Activated naive CD4-positive, alpha-beta T cell treated with anti-CD3 and anti-CD28 coated beads, Interleukin-2, amount 50 U/mL, for 72 hours (primary cell): ENCODE measurements around the gene GLRX2. TPM values are rescaled to one million over a fixed set of nuclear protein-coding genes. Genes with fewer than 3 reads are reported as not detected.
"Not testable (repeated sequence)": the region's sequence is repeated elsewhere in the genome, so short reads cannot be mapped to it uniquely, and the experiment has no call there.

Source experiments
- ATAC-seq, 2 donors: fragments of 150-1000 bp; cut with Tn5 transposase; 2 replicates each; pipeline ENCODE4 v1.10.0; 2021; ENCODE audit warnings: mild to moderate bottlenecking in 2 of 2, moderate library complexity in 2 of 2
- DNase-seq, 2 donors: peaks; one replicate each; pipeline ENCODE4 v3.0.0; 2021 to 2022; ENCODE audit warnings: low spot score in 2 of 2
- H3K27ac Mint-ChIP-seq, 2 donors: one replicate each; pipeline ENCODE4 v1.8.0; 2022; ENCODE audit warnings: mild to moderate bottlenecking in 2 of 2, mixed read lengths in 2 of 2
- H3K36me3 Mint-ChIP-seq, 2 donors: one replicate each; pipeline ENCODE4 v1.8.0; 2022; ENCODE audit warnings: mixed read lengths in 2 of 2
- H3K9me3 Mint-ChIP-seq, 2 donors: one replicate each; pipeline ENCODE4 v1.8.0; 2022; ENCODE audit warnings: mixed read lengths in 2 of 2
- total RNA-seq, 2 donors: library from RNA; stranded (reverse); gene quantifications; one replicate each; pipeline ENCODE4 v1.2.3, GENCODE V29; 2022

The GLRX2 gene
- total RNA-seq, result 10 to 100 TPM; 18.6 to 32.2 TPM

DNA sequence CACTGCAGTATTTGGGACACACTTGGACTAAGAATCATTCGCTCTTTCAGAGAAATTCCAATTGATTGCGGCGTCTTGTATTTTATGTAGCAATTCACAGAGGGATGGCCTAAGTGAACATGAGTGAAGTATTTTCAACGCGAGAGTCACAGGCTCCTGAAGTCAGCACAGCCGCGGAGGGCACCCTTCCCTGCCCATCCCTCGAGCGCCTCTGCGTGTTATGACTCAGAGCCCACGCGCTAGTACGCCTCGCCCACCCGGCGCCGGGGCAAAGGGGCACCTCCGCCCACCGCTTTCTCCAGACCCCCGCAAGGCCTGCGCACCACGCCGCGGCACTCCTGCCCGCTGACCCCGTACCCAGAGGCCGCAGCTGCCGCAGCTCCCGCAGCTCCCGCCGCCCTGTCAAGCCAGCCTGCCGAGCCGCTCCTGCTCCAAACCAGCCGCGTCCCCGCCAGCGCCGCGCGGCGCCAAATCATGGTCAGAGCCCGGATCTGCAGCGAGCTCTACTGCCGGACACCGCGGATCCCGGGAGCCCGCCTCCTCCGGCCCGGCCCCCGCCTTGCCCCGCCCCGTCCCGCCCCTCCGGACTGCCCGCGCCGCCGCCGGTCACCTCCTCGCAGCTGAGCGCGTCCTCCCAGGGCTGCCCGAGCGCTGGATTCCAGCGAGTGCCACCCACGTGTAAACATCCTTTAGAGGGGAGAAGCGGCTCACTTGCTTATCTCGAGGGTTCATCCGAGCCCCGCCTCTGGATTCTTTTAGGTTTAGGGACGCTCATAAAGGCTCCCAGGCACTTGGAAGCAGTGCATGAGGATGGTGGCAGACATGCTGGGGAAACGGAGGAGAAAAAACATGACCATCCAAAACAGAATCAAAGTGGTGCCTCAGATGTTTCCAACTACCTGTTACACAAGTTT is at the start of gene GLRX2:
Gene GLRX2, minus strand, starts transcription at position 508 of the 914 bp plus-strand sequence. Its CDS starts 32 bp downstream, at position 476.
- Mint-ChIP-seq H3K9me3 (no peaks in the 10 kb centered on the region), H3K27ac (peak within 1 kb of the TSS in 1 of 2 donors; percentile 81), H3K36me3 (no peaks in the 10 kb centered on the region)
- DNase-seq (peak; percentile 44 to 73), ATAC-seq (peak; percentile 88)

GRCh38 chr1:193144999-193145398 is 39.8 kb upstream of the GLRX2 start:
- H3K27ac Mint-ChIP-seq, result no peak overlapping the region
- peaks cover 0 to 2% of the 10 kb centered on the region in 2 donors for H3K36me3 Mint-ChIP-seq
- no peak for ATAC-seq
- no peak for DNase-seq
- H3K9me3 Mint-ChIP-seq, result no peaks in the 10 kb centered on the region

- H3K36me3 Mint-ChIP-seq, result peaks cover 5 to 8% of the 10 kb centered on the region in 2 donors
- no peak overlapping the region for H3K27ac Mint-ChIP-seq
These were observed 39.2 kb upstream of the GLRX2 start for GRCh38 chr1:193144361-193144938.

GRCh38 chr1:193143285-193143684 is 38.1 kb upstream of the GLRX2 start:
- peaks cover 8 to 12% of the 10 kb centered on the region in 2 donors for H3K36me3 Mint-ChIP-seq
- H3K27ac Mint-ChIP-seq, result no peak overlapping the region
- H3K9me3 Mint-ChIP-seq, result no peaks in the 10 kb centered on the region

More at GRCh38 chr1:193144361-193144938, 39.2 kb upstream of the GLRX2 start:
- ATAC-seq (no peak), DNase-seq (no peak)
- H3K9me3 Mint-ChIP-seq, result no peaks in the 10 kb centered on the region

GRCh38 chr1:193142409-193142808 is 37.2 kb upstream of the GLRX2 start:
- Mint-ChIP-seq H3K9me3 (no peaks in the 10 kb centered on the region), H3K36me3 (peaks cover 8 to 12% of the 10 kb centered on the region in 2 donors), H3K27ac (no peak overlapping the region)
- ATAC-seq (no peak), DNase-seq (no peak)

More at GRCh38 chr1:193143285-193143684, 38.1 kb upstream of the GLRX2 start:
- DNase-seq (no peak), ATAC-seq (no peak)

DNA sequence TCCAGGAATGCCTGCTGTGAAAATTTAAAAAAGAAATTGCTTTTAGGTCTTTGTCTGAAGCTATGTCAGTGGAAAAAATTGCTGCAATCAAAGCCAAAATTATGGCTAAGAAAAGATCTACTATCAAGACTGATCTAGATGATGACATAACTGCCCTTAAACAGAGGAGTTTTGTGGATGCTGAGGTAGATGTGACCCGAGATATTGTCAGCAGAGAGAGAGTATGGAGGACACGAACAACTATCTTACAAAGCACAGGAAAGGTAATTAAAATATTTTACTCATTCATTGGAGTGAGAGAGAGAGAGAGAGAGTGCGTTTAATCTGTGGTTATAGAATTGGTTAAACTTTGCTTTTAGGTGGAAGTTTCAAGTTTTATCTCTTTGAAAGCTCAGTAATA is 36.6 kb upstream of the GLRX2 start:
- peaks cover 8 to 12% of the 10 kb centered on the region in 2 donors for H3K36me3 Mint-ChIP-seq
- ATAC-seq (peak; percentile 37 to 59), DNase-seq (no peak)
- H3K27ac Mint-ChIP-seq, result no peak overlapping the region
- H3K9me3 Mint-ChIP-seq, result no peaks in the 10 kb centered on the region

DNA sequence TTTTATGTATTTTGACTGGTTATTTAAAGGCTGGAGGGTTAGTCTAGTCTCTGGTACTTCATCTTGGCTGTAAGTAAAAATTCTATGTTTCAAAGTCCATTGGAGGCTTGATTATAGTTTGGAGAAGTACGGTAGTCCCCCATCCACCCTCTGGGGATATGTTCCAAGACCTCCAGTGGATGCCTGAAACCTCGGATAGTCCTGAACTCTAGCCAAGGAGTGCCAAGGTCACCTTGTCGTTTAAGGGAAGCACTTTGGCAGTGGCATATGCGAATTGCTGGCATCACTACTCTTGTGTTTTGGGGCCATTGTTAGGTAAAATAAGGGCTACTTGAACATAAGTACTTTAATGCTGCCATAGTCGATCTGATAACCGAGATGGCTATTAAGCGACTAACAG is 35.0 kb upstream of the GLRX2 start:
- H3K36me3 Mint-ChIP-seq, result peaks cover 8 to 12% of the 10 kb centered on the region in 2 donors
- no peak overlapping the region for H3K27ac Mint-ChIP-seq
- ATAC-seq, result no peak
- DNase-seq, result no peak
- no peaks in the 10 kb centered on the region for H3K9me3 Mint-ChIP-seq

DNA sequence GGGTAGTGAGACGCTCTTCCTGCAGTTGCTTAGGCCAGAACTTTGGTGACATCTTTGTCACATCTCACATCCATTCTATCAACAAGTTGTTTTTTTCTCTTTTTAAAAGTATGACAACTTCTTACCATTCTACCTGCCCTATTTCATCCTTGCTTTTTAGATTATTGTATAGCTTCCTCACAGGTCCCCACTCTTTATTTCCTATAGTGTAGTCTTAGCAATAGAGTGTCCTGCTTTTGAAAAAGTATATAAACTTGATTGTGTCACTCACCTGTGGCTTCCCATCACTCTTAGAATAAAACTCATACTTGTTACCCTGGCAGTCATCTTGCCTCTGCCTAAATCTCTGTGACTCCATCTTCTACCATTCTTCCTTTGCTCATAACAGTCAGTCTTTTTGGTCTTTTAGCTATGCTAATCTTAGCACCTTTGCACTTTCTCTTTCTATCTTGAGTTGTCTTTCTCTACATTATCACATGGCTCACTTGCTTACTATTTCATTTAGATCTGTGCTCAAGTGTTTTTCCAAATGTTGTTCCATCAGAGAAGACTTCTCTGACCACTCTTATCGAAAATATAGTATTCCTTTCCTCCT is 26.1 kb upstream of the GLRX2 start:
- Mint-ChIP-seq H3K27ac (peak overlapping the region in 1 of 2 donors; percentile 0), H3K36me3 (peaks cover 23 to 29% of the 10 kb centered on the region in 2 donors), H3K9me3 (no peaks in the 10 kb centered on the region)
- no peak for DNase-seq
- ATAC-seq, result peak; percentile 50 to 61

DNA sequence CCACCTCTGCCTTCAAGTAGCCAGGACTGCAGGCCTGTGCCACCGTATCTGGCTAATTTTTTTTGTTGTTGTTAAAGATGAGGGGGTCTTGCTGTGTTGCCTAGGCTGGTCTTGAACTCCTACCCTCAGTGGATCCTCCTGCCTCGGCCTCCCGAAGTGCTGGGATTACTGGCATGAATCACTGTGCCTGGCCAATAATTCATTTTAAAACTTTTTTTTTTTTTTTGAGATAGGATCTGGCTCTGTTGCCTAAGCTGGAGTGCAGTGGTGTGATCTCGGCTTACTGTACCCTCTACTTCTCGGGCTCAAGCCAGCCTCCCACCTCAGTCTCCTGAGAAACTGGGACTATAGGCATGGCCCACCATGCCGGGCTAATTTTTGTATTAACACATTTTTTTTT is 20.2 kb upstream of the GLRX2 start:
- peaks cover 19 to 27% of the 10 kb centered on the region in 2 donors for H3K36me3 Mint-ChIP-seq

DNA sequence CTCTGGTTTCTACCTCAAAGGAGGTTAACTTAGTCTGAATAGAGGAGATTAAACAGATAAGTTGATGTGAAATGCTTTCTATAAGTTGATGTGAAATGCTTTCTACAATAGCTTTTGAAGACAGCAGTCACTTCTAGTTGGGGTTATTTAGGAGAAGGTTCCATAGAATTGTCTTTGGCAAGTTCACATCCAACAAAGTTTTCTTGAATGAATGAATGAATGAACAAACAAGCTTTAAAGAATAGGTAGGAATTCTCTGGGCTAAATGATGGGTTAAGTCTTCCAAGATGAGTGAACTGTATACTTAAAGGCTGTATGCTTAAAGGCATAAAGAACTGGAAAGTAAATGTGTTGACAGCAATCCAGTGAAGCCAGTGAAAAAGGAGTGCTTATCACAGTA is 18.5 kb upstream of the GLRX2 start:
- ATAC-seq (no peak), DNase-seq (no peak)
- Mint-ChIP-seq H3K27ac (peak overlapping the region; percentile 96 to 98), H3K9me3 (no peaks in the 10 kb centered on the region), H3K36me3 (peaks cover 16 to 22% of the 10 kb centered on the region in 2 donors)

More for the DNA sequence above, 20.2 kb upstream of the GLRX2 start:
- Mint-ChIP-seq H3K9me3 (no peaks in the 10 kb centered on the region), H3K27ac (peak overlapping the region in 1 of 2 donors; percentile 52)
- no peak for DNase-seq
- no peak for ATAC-seq

- ATAC-seq (peak; percentile 90 to 94), DNase-seq (peak; percentile 94 to 99)
- peaks cover 16 to 22% of the 10 kb centered on the region in 2 donors for H3K36me3 Mint-ChIP-seq
- peak within 1 kb of the TSS; percentile 96 to 98 for H3K27ac Mint-ChIP-seq
- no peaks in the 10 kb centered on the region for H3K9me3 Mint-ChIP-seq
These were observed 16.7 kb upstream of the GLRX2 start, which contains the start of gene CDC73 for GRCh38 chr1:193121616-193122593. Gene CDC73 (plus strand): TSS chr1:193122031. CDS start chr1:193122201, 170 bp downstream.

DNA sequence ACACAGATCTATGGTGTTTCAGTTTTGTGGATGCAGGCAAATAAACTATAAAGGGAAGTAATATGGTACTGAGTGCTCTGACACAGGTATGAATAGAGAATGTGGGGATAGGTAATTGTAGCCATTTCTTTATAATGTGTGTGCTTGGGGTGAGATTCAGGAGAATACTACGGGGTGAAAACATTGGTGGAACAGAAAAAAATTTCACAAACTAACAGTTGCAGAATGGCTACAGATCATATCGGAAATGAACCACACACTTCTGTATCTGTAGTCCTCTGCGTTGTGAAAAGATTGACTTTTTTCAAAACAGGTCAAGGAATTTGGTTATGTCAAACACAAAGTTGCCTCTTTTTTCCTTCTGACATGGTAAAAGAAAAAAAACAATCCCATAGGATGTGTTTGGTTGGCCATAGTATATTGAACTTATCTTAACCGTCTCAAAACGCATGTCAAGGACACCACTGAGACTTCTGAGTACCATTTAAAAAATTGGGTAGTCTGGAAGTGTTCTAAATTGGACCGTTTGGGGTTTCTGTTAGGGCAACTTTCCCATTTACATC is 15.5 kb upstream of the GLRX2 start:
- Mint-ChIP-seq H3K27ac (peak overlapping the region in 1 of 2 donors; percentile 98), H3K9me3 (no peaks in the 10 kb centered on the region), H3K36me3 (peaks cover 16 to 19% of the 10 kb centered on the region in 2 donors)
- ATAC-seq, result no peak
- DNase-seq, result no peak

DNA sequence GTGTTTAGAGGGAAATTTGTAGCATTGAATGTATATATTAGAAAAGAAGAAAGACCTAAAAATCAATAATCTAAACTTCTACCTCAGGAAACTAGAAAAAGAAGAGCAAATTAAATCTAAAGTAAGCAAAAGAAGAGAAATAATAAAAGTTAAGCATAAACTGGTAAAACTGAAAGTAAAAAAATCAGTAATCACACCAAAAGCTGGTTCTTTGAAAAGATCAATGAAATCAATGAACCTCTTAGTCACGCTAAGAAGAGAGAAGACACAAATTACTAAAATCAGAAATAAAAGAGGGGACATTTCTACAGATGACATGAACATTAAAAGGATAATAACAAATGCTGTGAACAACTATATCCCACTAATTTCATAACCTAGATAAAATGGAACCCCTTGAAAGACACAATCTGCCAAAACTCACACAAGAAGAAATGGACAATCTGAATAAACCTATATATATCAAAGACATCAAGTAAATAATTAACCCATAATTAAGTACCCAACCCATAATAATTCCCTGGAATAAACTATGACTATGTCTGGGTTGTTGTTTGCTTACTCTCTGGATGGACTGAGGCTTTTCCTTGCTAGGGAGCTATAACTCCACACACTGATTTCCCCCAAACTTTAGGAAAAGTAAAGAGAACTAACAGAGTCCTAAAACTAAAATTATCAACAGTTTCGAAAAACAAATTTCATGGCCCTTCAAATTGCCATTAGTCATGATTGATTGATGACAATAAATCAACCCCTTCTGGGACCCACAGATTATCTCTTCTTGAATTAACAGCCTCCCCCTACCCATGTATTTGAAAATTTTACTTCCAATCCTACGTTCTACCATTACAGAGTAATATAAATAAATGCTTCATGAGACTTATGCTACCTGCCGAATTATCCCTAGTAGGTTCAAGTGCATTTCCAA is 13.9 kb upstream of the GLRX2 start:
- no peak for DNase-seq
- no peak for ATAC-seq
- Mint-ChIP-seq H3K9me3 (no peaks in the 10 kb centered on the region), H3K36me3 (peaks cover 16% of the 10 kb centered on the region in 2 donors), H3K27ac (no peak overlapping the region)

DNA sequence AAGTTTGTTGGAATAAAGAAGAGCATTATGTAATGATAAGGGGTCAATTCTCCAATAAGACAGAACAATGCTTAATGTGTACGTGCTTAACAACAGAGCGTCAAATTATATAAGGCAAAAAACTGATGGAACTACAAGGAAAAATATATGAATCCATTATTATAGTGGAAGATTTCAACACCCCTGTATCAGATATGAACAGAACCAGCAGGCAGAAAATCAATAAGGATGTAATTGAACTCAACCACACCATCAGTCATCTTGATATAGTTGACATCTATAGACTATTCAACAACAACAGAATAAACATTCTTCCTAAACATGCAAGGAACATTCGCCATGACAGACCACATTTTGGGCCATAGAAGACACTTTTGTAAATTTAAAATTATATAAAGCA is 13.0 kb upstream of the GLRX2 start:
- DNase-seq, result no peak
- Mint-ChIP-seq H3K9me3 (no peaks in the 10 kb centered on the region), H3K27ac (no peak overlapping the region), H3K36me3 (peaks cover 8 to 16% of the 10 kb centered on the region in 2 donors)
- ATAC-seq, result no peak

GRCh38 chr1:193117167-193117566 is 12.0 kb upstream of the GLRX2 start:
- ATAC-seq, H3K9me3 Mint-ChIP-seq, DNase-seq, H3K27ac Mint-ChIP-seq, H3K36me3 Mint-ChIP-seq: not testable (repeated sequence)
